ENCODE data around the gene ATG16L2.

GRCh38 chr11:72777755-72778278 lies 36.4 kb upstream of the ATG16L2 start:
- TF ChIP-seq CTCF (conservative IDR thresholded peaks at IDR 0.05 in 1 of 2, IDR thresholded peaks at IDR 0.05 in 1 of 2; ENCODE audit: extremely low read depth in 1 of 2, insufficient read depth in 1 of 2, low read depth in 1 of 2, low read length in 2 of 2) (no peak), EZH2 (IDR thresholded peaks at IDR 0.05; ENCODE audit: borderline replicate concordance, low read length) (no peak)
